GM18505 (cell line): Measurements from ENCODE around the gene SUN3.

Source experiments
- ATAC-seq: cut with Tn5 transposase; IDR thresholded peaks from one replicate; pipeline ENCODE4 v1.9.1; 2021; ENCODE audit not compliant: unreplicated experiment
- POLR2A ChIP-seq: IDR thresholded peaks from 4 replicates; pipeline ENCODE4 v1.6.1; 2011; ENCODE audit warnings: borderline replicate concordance; ENCODE audit not compliant: insufficient read depth, insufficient read length; ENCODE audit errors: extremely low read depth

SUN3 gene

GRCh38 chr7:47978790-47979144, 50.1 kb downstream of the SUN3 start:
- no peak for ATAC-seq
- no peak for TF ChIP-seq POLR2A

- ATAC-seq, result no peak
- no peak for TF ChIP-seq POLR2A
These were observed 55.2 kb downstream of the SUN3 start for GRCh38 chr7:47973739-47974138.

GRCh38 chr7:47970761-47971160, 58.1 kb downstream of the SUN3 start:
- no peak for TF ChIP-seq POLR2A
- ATAC-seq, result no peak

- ATAC-seq, result peak; percentile 83
- no peak for TF ChIP-seq POLR2A
These were observed 59.8 kb downstream of the SUN3 start for GRCh38 chr7:47968847-47969774.

GRCh38 chr7:47967708-47968107, 61.2 kb downstream of the SUN3 start:
- ATAC-seq, result no peak
- TF ChIP-seq POLR2A, result no peak

DNA sequence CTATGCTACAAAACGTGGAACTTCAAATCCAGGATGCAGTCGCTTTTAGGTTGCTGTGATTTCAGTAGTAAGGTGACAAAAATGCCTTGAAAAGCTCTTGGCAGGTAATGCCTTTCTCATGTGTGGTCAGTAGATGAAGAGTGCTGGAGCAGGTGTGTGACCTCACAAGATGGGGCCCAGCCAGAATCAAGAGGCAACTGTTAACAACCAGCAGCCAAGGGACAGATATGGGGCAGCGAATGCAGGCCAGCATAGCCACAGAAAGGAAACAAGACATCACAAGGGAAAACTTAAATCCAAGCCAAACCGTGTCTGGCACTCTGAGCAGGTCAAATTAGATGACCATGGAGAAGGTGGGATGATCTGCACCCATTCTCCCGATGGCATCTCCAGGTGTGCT, 61.8 kb downstream of the SUN3 start:
- ATAC-seq, result no peak
- TF ChIP-seq POLR2A, result no peak

- no peak for ATAC-seq
- no peak for TF ChIP-seq POLR2A
These were observed 63.5 kb downstream of the SUN3 start for GRCh38 chr7:47965456-47965855.

DNA sequence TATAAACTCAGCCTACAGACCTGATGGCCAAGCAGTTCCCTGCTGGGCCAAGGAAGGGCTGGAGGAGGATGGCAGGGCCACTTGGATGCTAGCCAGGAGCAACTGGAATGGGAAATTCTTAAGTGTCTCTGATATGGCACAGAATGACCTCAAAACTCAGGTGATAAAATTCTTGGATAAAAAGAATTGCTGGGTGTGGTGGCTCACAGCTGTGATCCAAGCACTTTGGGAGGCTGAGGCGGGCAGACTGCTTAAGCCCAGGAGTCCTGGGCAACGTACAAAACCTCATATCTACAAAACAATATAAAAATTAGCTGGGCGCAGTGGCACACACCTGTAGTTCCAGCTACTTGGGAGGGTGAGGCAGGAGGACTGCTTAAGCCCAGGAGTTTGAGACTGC, 66.6 kb downstream of the SUN3 start:
- no peak for ATAC-seq
- no peak for TF ChIP-seq POLR2A

DNA sequence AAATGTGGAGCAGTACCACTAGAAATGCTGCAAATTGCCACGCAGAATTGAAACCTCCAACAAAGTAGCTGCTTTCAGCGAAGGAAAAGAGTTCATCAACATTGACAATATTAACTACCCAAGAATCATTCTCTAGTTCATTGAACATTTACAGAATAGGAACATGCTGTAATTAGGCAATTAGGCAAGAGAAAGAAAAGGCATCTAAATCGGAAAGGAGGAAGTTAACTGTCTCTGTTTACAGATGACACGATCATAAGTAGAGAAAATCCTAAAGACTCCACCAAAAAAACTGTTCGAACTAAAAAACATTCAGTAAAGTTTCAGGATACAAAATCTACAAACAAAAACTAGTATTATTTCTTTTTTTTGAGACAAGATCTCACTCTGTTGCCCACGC, 71.8 kb downstream of the SUN3 start:
- ATAC-seq, result no peak

GRCh38 chr7:47956220-47956619, 72.7 kb downstream of the SUN3 start:
- no peak for ATAC-seq
- TF ChIP-seq POLR2A, result no peak

More for the DNA sequence above, 71.8 kb downstream of the SUN3 start:
- no peak for TF ChIP-seq POLR2A

GRCh38 chr7:47954231-47954911, 74.5 kb downstream of the SUN3 start:
- no peak for ATAC-seq
- no peak for TF ChIP-seq POLR2A

DNA sequence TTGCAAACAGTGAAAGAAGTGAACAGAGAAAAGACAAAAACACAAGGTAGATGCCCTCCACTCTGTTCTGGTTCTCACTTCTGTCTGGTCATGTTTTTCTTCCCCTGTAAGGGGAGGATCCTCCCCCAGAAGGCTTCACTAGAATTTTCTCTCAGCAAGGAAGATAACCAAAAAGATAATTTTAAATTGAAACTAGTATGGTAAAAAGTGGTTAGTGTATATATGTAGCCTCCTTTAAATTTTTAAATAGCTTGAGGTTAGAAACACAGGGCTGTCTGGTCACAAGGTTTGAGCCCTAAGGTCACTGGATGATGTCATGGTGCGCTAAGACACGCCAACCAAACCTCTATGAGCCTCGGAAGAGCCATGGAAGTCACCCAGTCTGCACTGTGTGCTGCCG, 75.1 kb downstream of the SUN3 start:
- no peak for TF ChIP-seq POLR2A
- no peak for ATAC-seq

GRCh38 chr7:47952224-47952623, 76.7 kb downstream of the SUN3 start:
- no peak for TF ChIP-seq POLR2A
- ATAC-seq, result no peak

DNA sequence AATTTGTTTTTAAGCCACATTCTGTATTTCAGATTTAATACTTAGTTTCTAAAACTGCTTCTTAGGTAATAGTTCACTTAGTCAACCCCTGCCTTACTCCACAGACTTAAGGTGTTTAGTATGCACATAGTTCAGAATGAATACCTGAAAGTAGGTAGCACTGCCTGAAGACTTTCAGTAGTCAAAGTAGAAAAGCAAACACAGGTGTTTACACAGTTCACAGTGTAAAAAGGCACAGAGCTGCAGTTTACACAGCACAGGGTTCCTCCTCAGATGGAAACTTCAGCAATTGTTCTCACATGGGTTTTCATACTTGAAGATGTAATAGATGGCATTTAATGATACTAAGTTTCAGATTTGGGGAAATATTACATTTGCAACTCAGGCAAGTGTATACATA, 77.5 kb downstream of the SUN3 start:
- no peak for ATAC-seq
- no peak for TF ChIP-seq POLR2A

DNA sequence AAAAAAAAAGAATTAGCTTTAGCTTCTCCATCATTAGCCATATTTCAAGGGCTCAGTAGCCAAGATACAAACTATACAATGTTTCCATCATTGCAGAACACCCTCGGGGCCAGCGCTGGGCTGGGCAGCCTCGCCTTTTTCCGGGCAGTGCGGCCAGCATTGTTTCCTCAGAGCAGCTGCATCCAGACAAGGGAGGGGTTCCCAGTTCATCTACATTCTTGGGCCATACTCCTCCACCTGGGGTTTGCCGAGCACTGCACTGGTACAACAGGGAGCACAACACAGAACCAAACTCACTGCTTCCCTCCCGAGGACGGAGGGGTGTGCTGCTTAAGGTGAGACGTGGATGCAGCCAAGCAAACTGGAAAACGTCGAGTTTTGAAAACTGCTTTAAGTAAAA, 78.2 kb downstream of the SUN3 start:
- TF ChIP-seq POLR2A, result no peak
- ATAC-seq, result no peak

GRCh38 chr7:47949703-47950102, 79.2 kb downstream of the SUN3 start:
- no peak for TF ChIP-seq POLR2A

More at GRCh38 chr7:47949703-47950102, 79.2 kb downstream of the SUN3 start:
- ATAC-seq, result no peak
